Stimulated activated naive CD4-positive, alpha-beta T cell (primary cell): ENCODE results near the gene TRAPPC6A.
A peak's percentile ranks its signal among the peaks of the same experiment; 100 is the strongest.
"Not testable (repeated sequence)": the region's sequence is repeated elsewhere in the genome, so short reads cannot be mapped to it uniquely, and the experiment has no call there.

Source experiments
- DNase-seq, 6 experiments: peaks; one replicate each; lab custom pipeline; 2025; lab: John Stamatoyannopoulos, UW

The TRAPPC6A gene

GRCh38 chr19:45130888-45131615 lies 47.0 kb downstream of the TRAPPC6A start:
- no peak for DNase-seq

- no peak for DNase-seq
These were observed 47.8 kb downstream of the TRAPPC6A start for GRCh38 chr19:45130236-45130635.

GRCh38 chr19:45128806-45129205 lies 49.2 kb downstream of the TRAPPC6A start:
- DNase-seq: no peak

GRCh38 chr19:45128146-45128545 lies 49.9 kb downstream of the TRAPPC6A start:
- DNase-seq: no peak

- DNase-seq: no peak
These were observed 51.4 kb downstream of the TRAPPC6A start for GRCh38 chr19:45126654-45127053.

GRCh38 chr19:45125975-45126493 lies 52.0 kb downstream of the TRAPPC6A start:
- DNase-seq: peak; percentile 26 to 66 (median 44)

GRCh38 chr19:45125360-45125759 lies 52.7 kb downstream of the TRAPPC6A start:
- DNase-seq: no peak

- no peak for DNase-seq
These were observed 54.0 kb downstream of the TRAPPC6A start for GRCh38 chr19:45124021-45124420.

GRCh38 chr19:45123440-45123850 lies 54.6 kb downstream of the TRAPPC6A start:
- no peak for DNase-seq

- no peak for DNase-seq
These were observed 55.2 kb downstream of the TRAPPC6A start for GRCh38 chr19:45122832-45123231.

- no peak for DNase-seq
These were observed 56.2 kb downstream of the TRAPPC6A start for GRCh38 chr19:45121827-45122345.

GRCh38 chr19:45119582-45119981 lies 58.5 kb downstream of the TRAPPC6A start:
- no peak for DNase-seq

- not testable (repeated sequence) for DNase-seq
These were observed 59.3 kb downstream of the TRAPPC6A start for GRCh38 chr19:45118591-45119355.

- DNase-seq: peak in 1 of 6 experiments; percentile 13
These were observed 59.9 kb downstream of the TRAPPC6A start for GRCh38 chr19:45118106-45118505.

GRCh38 chr19:45117671-45118070 lies 60.4 kb downstream of the TRAPPC6A start:
- no peak for DNase-seq

GRCh38 chr19:45117167-45117594 lies 60.9 kb downstream of the TRAPPC6A start:
- DNase-seq: peak in 5 of 6 experiments; percentile 11 to 33 (median 16)

GRCh38 chr19:45115809-45116615 lies 62.0 kb downstream of the TRAPPC6A start:
- DNase-seq: no peak

GRCh38 chr19:45114116-45114515 lies 63.9 kb downstream of the TRAPPC6A start:
- no peak for DNase-seq

GRCh38 chr19:45113628-45114027 lies 64.4 kb downstream of the TRAPPC6A start:
- DNase-seq: no peak
